NCI-H1930 (cell line): Measurements from ENCODE around the gene TMEM39B.
"Not testable (repeated sequence)": the region's sequence is repeated elsewhere in the genome, so short reads cannot be mapped to it uniquely, and the experiment has no call there.

Experiments
- DNase-seq, 2 experiments: peaks; one replicate each; lab custom pipeline; 2025; lab: John Stamatoyannopoulos, UW

Gene TMEM39B

DNA sequence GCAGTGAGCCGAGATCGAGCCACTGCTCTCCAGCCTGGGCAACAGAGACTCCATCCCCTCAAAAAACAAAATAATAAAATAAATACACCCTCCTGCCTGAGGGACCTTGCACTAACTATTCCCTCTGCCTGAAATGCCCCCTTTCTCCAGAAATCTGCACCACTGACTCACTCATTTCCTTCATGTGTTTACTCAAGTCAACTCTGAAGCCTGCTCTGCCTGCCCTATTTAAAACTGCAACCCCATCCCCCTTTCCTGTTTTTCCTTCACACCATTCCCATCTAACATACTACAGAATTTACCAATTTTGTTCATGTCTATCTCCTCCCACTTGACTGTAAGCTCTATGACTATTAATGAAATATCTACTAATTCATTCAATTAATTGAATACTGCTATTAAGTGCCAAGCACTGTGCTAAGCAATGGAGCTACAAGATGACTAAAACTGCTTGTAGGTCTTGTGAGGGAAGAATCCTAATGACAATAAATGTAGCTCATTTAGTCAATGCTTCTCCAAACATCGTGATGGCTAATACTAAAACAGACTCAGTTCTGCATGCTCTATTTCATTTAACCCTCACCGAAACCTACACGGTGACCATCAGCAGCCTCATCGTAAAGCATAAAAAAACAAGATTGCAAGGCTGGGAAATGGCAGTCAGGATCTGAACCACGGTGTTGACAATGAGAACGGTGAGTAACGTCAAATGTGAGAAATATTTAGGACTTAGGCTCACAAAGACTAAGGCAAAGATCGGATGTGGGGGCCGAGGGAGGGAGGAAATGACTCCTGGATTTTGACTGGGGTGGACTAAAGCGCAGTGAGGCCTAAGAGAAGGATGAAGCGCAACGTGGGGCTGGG lies 749 bp upstream of the TMEM39B start:
- DNase-seq, result no peak

DNA sequence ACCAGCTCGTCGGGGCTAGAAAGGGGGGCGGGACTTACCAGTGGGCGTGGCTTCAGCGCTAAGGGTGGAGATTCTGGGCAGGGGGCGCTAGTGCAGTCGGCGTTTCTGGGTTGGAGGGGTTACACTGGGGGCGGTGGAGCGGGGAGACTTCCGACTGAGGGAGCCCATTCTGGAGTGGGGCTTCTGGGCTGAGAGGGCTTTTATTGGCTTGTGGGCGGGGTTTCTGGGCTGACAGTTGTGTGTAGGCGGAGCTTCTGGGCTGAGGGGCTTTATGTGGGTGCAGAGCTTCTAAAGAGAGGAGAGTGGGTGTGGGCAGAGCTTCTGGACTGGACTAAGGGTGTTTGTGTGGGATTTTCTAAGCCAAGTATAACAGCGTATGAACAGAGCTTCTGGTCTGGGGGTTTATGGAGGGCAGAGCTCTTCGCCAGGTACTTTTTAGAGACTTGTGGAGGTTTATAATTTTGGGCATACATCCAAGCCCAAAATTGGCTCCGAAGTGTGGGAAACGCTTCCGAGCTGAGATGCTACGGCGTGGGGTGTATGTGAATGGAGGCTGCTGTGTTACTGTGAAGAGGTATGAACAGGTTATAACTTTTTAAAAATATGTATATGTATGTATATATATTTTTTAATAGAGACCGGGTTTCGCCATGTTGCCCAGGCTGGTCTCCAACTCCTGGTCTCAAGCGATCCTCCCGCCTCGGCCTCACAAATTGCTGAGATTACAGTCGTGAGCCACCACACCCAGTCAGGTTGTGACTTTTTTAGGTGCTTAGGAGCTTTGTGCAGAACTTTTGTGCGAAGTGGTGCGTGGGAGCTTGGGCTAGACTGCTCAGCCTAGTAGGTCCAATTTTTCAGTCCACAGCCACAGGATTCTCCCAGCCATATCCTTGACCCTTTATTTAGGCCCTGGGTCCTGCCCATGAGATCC lies 825 bp downstream of the TMEM39B start:
- DNase-seq, result peak in 1 of 2 experiments; percentile 85

DNA sequence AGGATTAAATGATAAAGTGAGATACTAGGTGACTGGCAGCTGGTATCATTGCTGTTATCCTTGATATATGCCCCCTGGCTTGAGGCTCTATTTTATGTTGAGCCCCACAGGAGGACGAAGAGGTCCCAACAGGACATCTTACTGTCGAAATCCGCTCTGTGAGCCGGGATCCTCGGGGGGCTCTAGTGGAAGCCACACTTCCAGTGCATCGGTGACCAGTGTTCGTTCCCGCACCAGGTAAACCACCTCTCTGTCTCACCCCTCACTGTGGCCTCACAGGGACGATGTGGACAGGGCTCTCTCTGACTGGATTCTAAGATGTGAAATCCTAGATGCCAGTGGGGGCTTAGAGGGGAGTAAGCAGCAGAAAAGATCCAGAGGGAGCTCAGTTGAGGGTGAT lies 2.1 kb downstream of the TMEM39B start:
- DNase-seq, result no peak

- DNase-seq, result no peak
Measured at GRCh38 chr1:32077451-32077850, 4.7 kb downstream of the TMEM39B start.

DNA sequence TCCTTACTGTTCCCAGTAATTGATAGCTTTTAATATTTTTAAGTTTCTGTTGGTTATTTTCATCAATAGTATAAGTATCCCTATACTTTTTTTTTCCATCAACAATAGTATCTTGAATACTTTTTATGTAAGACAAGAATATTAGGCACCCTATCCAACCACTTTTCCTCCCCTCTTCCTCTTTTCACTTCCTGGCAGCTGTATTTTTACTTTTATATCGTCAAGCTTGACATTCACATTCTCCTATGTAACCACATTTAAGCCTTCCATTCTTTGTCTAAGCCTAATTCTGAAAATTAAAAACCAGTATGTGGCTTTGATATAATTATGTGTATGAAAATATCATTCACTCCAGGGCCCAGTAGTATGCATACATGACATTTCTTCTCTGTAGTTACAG lies 9.3 kb downstream of the TMEM39B start:
- DNase-seq, result no peak

GRCh38 chr1:32086381-32086780 lies 13.6 kb downstream of the TMEM39B start:
- DNase-seq, result not testable (repeated sequence)

- no peak for DNase-seq
Measured at GRCh38 chr1:32091176-32091575, 18.4 kb downstream of the TMEM39B start.

DNA sequence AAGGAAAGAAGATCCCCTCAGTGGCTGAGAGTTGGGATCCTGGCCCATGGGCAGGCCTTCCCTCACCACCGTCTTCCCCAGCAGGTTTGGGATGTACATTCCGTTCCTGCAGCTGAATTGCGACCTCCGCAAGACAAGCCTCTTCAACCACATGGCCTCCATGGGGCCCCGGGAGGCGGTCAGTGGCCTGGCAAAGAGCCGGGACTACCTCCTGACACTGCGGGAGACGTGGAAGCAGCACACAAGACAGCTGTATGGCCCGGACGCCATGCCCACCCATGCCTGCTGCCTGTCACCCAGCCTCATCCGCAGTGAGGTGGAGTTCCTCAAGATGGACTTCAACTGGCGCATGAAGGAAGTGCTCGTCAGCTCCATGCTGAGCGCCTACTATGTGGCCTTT lies 18.9 kb downstream of the TMEM39B start:
- no peak for DNase-seq

- DNase-seq, result no peak
Measured at GRCh38 chr1:32094746-32095521, 22.2 kb downstream of the TMEM39B start.

- no peak for DNase-seq
Measured at GRCh38 chr1:32099426-32099825, 26.7 kb downstream of the TMEM39B start.

- no peak for DNase-seq
Measured at GRCh38 chr1:32100359-32100758, 27.6 kb downstream of the TMEM39B start.

DNA sequence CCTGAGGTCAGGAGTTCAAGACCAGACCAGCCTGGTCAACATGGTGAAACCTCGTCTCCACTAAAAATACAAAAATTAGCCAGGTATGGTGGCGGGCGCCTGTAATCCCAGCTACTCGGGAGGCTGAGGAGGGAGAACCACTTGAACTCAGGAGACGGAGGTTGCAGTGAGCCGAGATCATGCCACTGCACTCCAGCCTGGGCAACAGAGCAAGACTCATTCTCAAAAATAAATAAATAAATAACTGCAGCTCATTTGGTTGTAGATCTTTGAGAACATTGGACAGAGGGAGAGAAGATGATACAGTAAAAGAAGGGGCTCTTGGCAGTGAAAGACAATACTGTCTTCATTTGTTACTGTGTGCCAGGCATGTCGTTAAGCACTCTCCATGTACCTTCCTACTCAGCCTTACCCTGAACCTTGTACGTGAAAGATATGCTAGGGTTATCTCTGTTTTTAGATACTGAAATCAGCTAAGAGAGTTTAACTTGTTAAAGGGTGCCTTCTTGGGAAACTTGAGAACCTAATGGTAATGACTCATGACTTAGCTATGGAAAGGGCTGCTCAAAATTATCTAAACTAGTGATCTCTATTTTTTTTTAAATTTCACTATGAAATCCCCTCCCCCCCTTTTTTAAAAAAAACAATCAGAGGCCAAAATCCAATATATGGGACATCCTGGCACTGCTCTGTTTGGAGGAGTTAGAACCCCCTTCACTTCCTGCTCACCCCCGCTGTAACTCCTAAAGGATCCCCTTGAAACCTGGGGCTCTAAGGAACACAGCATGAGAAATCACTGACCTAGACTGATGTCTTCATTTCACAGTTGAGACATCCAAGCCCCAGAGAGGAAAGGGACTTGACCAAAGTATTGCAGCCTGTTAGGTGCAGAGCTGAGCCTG lies 28.3 kb downstream of the TMEM39B start:
- DNase-seq, result no peak

GRCh38 chr1:32104127-32104526 lies 31.4 kb downstream of the TMEM39B start:
- DNase-seq, result no peak

GRCh38 chr1:32105338-32105737 lies 32.6 kb downstream of the TMEM39B start:
- DNase-seq, result no peak

- no peak for DNase-seq
Measured at GRCh38 chr1:32106663-32107275, 34.0 kb downstream of the TMEM39B start.

- DNase-seq, result peak; percentile 78 to 89
Measured at GRCh38 chr1:32107742-32108661, 35.3 kb downstream of the TMEM39B start, which contains the start of gene KPNA6. TSS of gene KPNA6 (plus strand) at chr1:32108056. CDS start at chr1:32108131, 75 bp downstream.

GRCh38 chr1:32111040-32111623 lies 38.4 kb downstream of the TMEM39B start:
- DNase-seq, result no peak

- no peak for DNase-seq
Measured at GRCh38 chr1:32111789-32112188, 39.0 kb downstream of the TMEM39B start.

DNA sequence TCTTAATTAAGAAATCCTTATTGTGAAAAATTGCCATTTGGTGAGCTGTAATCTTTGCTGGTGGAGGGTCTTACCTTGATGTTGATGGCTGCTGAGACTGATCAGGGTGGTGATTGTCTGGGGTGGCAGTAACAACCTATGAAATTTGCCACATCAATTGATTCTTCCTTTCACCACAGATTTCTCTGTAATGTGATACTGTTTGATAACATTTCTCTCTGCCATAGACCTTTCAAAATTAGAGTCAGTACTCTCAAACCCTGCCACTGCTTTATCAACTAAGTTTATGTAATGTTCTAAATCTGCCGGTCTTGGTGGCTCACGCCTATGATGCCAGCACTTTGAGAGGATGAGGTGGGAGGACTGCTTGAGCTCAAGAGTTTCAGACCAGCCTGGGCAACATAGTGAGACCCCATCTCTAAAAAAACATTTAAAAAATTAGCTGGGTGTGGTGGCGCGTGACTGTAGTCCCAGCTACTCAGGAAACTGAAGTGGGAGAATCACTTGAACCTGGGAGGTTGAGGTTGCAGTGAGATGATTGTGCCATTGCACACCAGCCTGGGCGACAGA lies 40.2 kb downstream of the TMEM39B start:
- DNase-seq, result no peak
